GM21576 (cell line): Measurements from ENCODE around the gene DONSON.

Source experiments
- ATAC-seq: cut with Tn5 transposase; IDR thresholded peaks from one replicate; pipeline ENCODE4 v1.9.1; 2021; ENCODE audit warnings: mild to moderate bottlenecking, moderate library complexity; ENCODE audit not compliant: unreplicated experiment

DONSON gene

GRCh38 chr21:33541756-33542639 is 46.5 kb downstream of the DONSON start, which contains the start of gene GART:
GART (minus strand) TSS chr21:33542117; CDS start chr21:33539315, 2,802 bp downstream.
- ATAC-seq: peak; percentile 53

GRCh38 chr21:33541105-33541711 is 47.3 kb downstream of the DONSON start:
- no peak for ATAC-seq

- ATAC-seq: no peak
Observed at GRCh38 chr21:33540711-33541104, 47.8 kb downstream of the DONSON start.

- no peak for ATAC-seq
Observed at GRCh38 chr21:33539616-33540015, 48.9 kb downstream of the DONSON start.

GRCh38 chr21:33537212-33537611 is 51.3 kb downstream of the DONSON start:
- no peak for ATAC-seq

GRCh38 chr21:33531007-33531406 is 57.5 kb downstream of the DONSON start:
- no peak for ATAC-seq
